HepG2 (cell line): ENCODE data around the gene DEFB129. TPM values are rescaled to one million over a fixed set of nuclear protein-coding genes. Genes with fewer than 3 reads are reported as not detected.

Source experiments
- ATAC-seq: fragments of 200-7000 bp; cut with Tn5 transposase; 3 replicates; pipeline ENCODE4 v1.9.1; 2020; ENCODE audit warnings: mild to moderate bottlenecking, moderate library complexity
- BruUV-seq: library from RNA; stranded (reverse); fragments of 400-500 nt; replicated peaks from 2 replicates; lab custom pipeline; 2021; lab: Mats Ljungman, UMichigan
- CTCF ChIA-PET: fragments of 300-600 bp; formaldehyde crosslinking; extraction: SDS; loops from one replicate; lab custom pipeline; 2021; ENCODE audit warnings: low total read pairs, inconsistent platforms, low intra/inter-chr PET ratio; lab: Yijun Ruan, JAX
- POLR2A ChIA-PET: fragments of 350-600 bp; sonication (Branson Sonifier 250); formaldehyde crosslinking; loops from one replicate; lab custom pipeline; 2020; ENCODE audit warnings: antibody characterized with exemption, inconsistent platforms; lab: Yijun Ruan, JAX
- DNase-seq: peaks from one replicate; pipeline ENCODE4 v3.0.0-alpha.2; 2015; ENCODE audit warnings: low spot score
- FAIRE-seq: peaks from 3 replicates; lab custom pipeline; 2011; peaks lifted over from hg19 to GRCh38; lab: Jason Lieb, UNC
- H2AFZ ChIP-seq: one replicate; pipeline ENCODE4 v1.6.1; 2011; ENCODE audit warnings: low read length, inconsistent platforms
- H3K27ac ChIP-seq: fragments of 300-600 bp; 3 replicates; pipeline ENCODE4 v1.8.0; 2011; ENCODE audit warnings: mixed run types, mild to moderate bottlenecking, mixed read lengths, low read length, inconsistent platforms; ENCODE audit not compliant: insufficient read depth; ENCODE audit errors: extremely low read length
- H3K27me3 ChIP-seq, 2 experiments: fragments of 200-600 bp in 1 of 2; 2 replicates in 1 of 2; 3 replicates in 1 of 2; pipeline versions ENCODE4 v1.6.0 to v1.8.0; 2011; ENCODE audit warnings: low read length in 2 of 2, mild to moderate bottlenecking in 2 of 2, moderate library complexity in 2 of 2, inconsistent platforms in 1 of 2; ENCODE audit not compliant: insufficient read depth in 2 of 2, control insufficient read depth in 1 of 2
- H3K36me3 ChIP-seq, 2 experiments: fragments of 200-600 bp in 1 of 2; replicated peaks in 1 of 2; 2 replicates in 1 of 2; 3 replicates in 1 of 2; pipeline versions ENCODE4 v1.5.1 to v1.8.0; 2011; ENCODE audit warnings: low read length in 2 of 2, inconsistent platforms in 1 of 2; ENCODE audit not compliant: insufficient read depth in 2 of 2, control insufficient read depth in 1 of 2
- H3K4me1 ChIP-seq: 2 replicates; pipeline ENCODE4 v1.5.1; 2012; ENCODE audit warnings: low read length, inconsistent platforms; ENCODE audit not compliant: insufficient read depth
- H3K4me2 ChIP-seq: 2 replicates; pipeline ENCODE4 v1.6.0; 2011; ENCODE audit warnings: low read depth, low read length, inconsistent platforms
- H3K4me3 ChIP-seq, 3 experiments: fragments of 200-600 bp in 1 of 3; sonication (generic), shearing (Covaris generic) in 1 of 3; replicated peaks in 1 of 3; 2 replicates each; pipeline ENCODE4 v1.5.1; 2011 to 2016; ENCODE audit warnings: low read length in 3 of 3, inconsistent platforms in 2 of 3, low read depth in 2 of 3, mild to moderate bottlenecking in 2 of 3, control low read depth in 1 of 3, mixed read lengths in 1 of 3; ENCODE audit not compliant: insufficient read depth in 1 of 3
- H3K79me2 ChIP-seq: one replicate; pipeline ENCODE4 v1.6.1; 2011; ENCODE audit warnings: low read length, inconsistent platforms; ENCODE audit not compliant: insufficient read depth
- H3K9ac ChIP-seq: 2 replicates; pipeline ENCODE4 v1.6.0; 2011; ENCODE audit warnings: mild to moderate bottlenecking, low read depth, low read length, inconsistent platforms; ENCODE audit not compliant: insufficient read depth
- H3K9me3 ChIP-seq: 2 replicates; pipeline ENCODE4 v1.5.1; 2012; ENCODE audit warnings: mild to moderate bottlenecking, low read length
- H4K20me1 ChIP-seq: 2 replicates; pipeline ENCODE4 v1.6.0; 2011; ENCODE audit warnings: inconsistent platforms, mild to moderate bottlenecking, low read length, moderate library complexity; ENCODE audit not compliant: insufficient read depth
- EEA1 ChIP-seq: sonication (generic); formaldehyde crosslinking; IDR thresholded peaks from 2 replicates; pipeline ENCODE4 v1.5.1; 2020; ENCODE audit warnings: mild to moderate bottlenecking, missing genetic modification reagents, borderline replicate concordance
- ELF3 ChIP-seq: IDR thresholded peaks from 2 replicates; pipeline ENCODE4 v1.6.1; 2016; ENCODE audit warnings: missing genetic modification reagents, missing compliant biosample characterization
- ELK4 ChIP-seq: sonication (generic); formaldehyde crosslinking; IDR thresholded peaks from 2 replicates; pipeline ENCODE4 v1.9.0; 2021; ENCODE audit warnings: missing genetic modification reagents, borderline replicate concordance
- HNRNPH1 ChIP-seq: fragments of 200-400 bp; formaldehyde crosslinking; optimal IDR thresholded peaks from 2 replicates; pipeline ENCODE3; 2017; ENCODE audit warnings: mild to moderate bottlenecking, low read depth, low read length
- MNT ChIP-seq: fragments of 450-650 bp; IDR thresholded peaks from 2 replicates; pipeline ENCODE4 v1.6.1; 2016
- PAWR ChIP-seq: sonication (generic); formaldehyde crosslinking; IDR thresholded peaks from 2 replicates; pipeline ENCODE4 v1.4.0; 2020; ENCODE audit warnings: missing genetic modification reagents, mild to moderate bottlenecking, borderline replicate concordance
- POLR2AphosphoS2 ChIP-seq: IDR thresholded peaks from 2 replicates; pipeline ENCODE4 v1.6.1; 2011; ENCODE audit warnings: low read depth, low read length, improper control_type of control experiment
- SRF ChIP-seq: IDR thresholded peaks from 2 replicates; pipeline ENCODE4 v1.6.1; 2011; ENCODE audit warnings: mild to moderate bottlenecking, low read depth, low read length, moderate library complexity
- ZFAT ChIP-seq: sonication (generic); formaldehyde crosslinking; conservative IDR thresholded peaks from 2 replicates; pipeline ENCODE4 v1.8.1; 2023; ENCODE audit warnings: missing genetic modification reagents, inconsistent platforms
- ZMYM3 ChIP-seq: sonication (generic); formaldehyde crosslinking; IDR thresholded peaks from 2 replicates; pipeline ENCODE4 v1.5.1; 2020; ENCODE audit warnings: mild to moderate bottlenecking, missing genetic modification reagents
- ZNF326 ChIP-seq: sonication (generic); formaldehyde crosslinking; IDR thresholded peaks from 2 replicates; pipeline ENCODE4 v1.4.0; 2020; ENCODE audit warnings: missing genetic modification reagents, borderline replicate concordance
- ZNF432 ChIP-seq: sonication (generic); formaldehyde crosslinking; IDR thresholded peaks from 2 replicates; pipeline ENCODE4 v1.5.0; 2020; ENCODE audit warnings: missing genetic modification reagents, mild to moderate bottlenecking, borderline replicate concordance
- ZNF598 ChIP-seq: sonication (generic); formaldehyde crosslinking; IDR thresholded peaks from 2 replicates; pipeline ENCODE4 v1.5.1; 2020; ENCODE audit warnings: mild to moderate bottlenecking, missing genetic modification reagents, borderline replicate concordance
- ZZZ3 ChIP-seq: sonication (generic); formaldehyde crosslinking; IDR thresholded peaks from 2 replicates; pipeline ENCODE4 v1.4.0; 2020; ENCODE audit warnings: missing genetic modification reagents, mild to moderate bottlenecking, borderline replicate concordance
- WGBS: methylation state at CpG from one replicate; pipeline ENCODE4 v1.1.6; 2017; ENCODE audit warnings: low lambda C conversion rate; 5-methylcytosine and 5-hydroxymethylcytosine counted together
- in situ Hi-C: cut with HindIII; loops from 2 replicates; pipeline ENCODE4 v1.10.0; 2017; ENCODE audit warnings: low pct_unique_long_range_greater_than_20kb; ENCODE audit not compliant: extremely low pct_ligation_motif_present
- intact Hi-C: fragments of 100-400 bp; cut with micrococcal nuclease; formaldehyde crosslinking; loops from one replicate; pipeline ENCODE4 v1.10.0; 2022; ENCODE audit not compliant: unreplicated experiment
- polyA plus RNA-seq, 8 experiments: library from polyadenylated mRNA; depleted of rRNA in 3 of 8; stranded (reverse) in 7 of 8; unstranded in 1 of 8; fragments of >200 nt; fragmentation: Illumina TruSeq in 4 of 8; extraction: Trizol in 4 of 8; gene quantifications; 2 replicates each; pipeline versions ENCODE4 v1.2.1 to v1.2.3, GENCODE V29; 2011 to 2016; ENCODE audit warnings: low read depth in 4 of 8, missing spikeins in 1 of 8, mixed read lengths in 1 of 8; ENCODE audit not compliant: insufficient read depth in 1 of 8
- total RNA-seq, 5 experiments: library from RNA; depleted of rRNA; stranded (reverse); fragments of >200 nt; fragmentation: Illumina TruSeq; extraction: Trizol; gene quantifications; 2 replicates each; pipeline ENCODE4 v1.2.3, GENCODE V29; 2016; ENCODE audit warnings: low read depth in 1 of 5
- TF ChIP-seq, protein P1 (sequence below): sonication (generic); formaldehyde crosslinking; IDR thresholded peaks from 2 replicates; pipeline ENCODE4 v1.9.0; 2022; ENCODE audit warnings: missing genetic modification reagents, mild to moderate bottlenecking, borderline replicate concordance
- TF ChIP-seq, protein P2 (sequence below): IDR thresholded peaks from 2 replicates; pipeline ENCODE4 v1.6.1; 2016

DEFB129 gene
- total and polyA plus RNA-seq, 2 of the 13 experiments (the other 11 are each of a cell fraction or from before 2014, with no cell fraction given): not detected

DNA sequence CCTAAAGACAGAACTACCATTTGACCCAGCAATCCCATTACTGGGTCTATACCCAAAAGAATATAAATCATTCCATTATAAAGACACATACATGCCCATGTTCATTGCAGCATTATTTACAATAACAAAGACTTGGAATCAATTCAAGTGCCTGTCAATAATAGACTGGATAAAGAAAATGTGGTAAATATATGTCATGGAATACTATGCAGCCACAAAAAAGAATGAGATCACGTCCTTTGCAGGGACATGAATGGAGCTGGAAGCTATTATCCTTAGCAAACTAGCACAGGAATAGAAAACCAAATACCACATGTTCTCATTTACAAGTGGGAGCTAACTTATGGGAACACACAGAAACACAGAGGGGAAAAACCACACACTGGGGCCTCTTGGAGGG is 28.8 kb upstream of the DEFB129 start:
- H3K79me2 ChIP-seq: no peaks in the 10 kb centered on the region
- H4K20me1 ChIP-seq: no peaks in the 10 kb centered on the region
- DNase-seq: no peak
- BruUV-seq: no TSS peak
- 6% methylated on average over 1 of the region's 1 CpG for WGBS
- H3K9me3 ChIP-seq: no peaks in the 10 kb centered on the region
- no peak for FAIRE-seq
- no peak overlapping the region for H3K4me2 ChIP-seq
- TF ChIP-seq ZMYM3 (CRISPR knock-in tag): no peak
- TF ChIP-seq HNRNPH1: no peak
- no peak for TF ChIP-seq PAWR
- no peak for TF ChIP-seq ZNF326 (CRISPR knock-in tag)
- no peak for TF ChIP-seq ELF3 (CRISPR knock-in tag)
- TF ChIP-seq, protein P1, sequence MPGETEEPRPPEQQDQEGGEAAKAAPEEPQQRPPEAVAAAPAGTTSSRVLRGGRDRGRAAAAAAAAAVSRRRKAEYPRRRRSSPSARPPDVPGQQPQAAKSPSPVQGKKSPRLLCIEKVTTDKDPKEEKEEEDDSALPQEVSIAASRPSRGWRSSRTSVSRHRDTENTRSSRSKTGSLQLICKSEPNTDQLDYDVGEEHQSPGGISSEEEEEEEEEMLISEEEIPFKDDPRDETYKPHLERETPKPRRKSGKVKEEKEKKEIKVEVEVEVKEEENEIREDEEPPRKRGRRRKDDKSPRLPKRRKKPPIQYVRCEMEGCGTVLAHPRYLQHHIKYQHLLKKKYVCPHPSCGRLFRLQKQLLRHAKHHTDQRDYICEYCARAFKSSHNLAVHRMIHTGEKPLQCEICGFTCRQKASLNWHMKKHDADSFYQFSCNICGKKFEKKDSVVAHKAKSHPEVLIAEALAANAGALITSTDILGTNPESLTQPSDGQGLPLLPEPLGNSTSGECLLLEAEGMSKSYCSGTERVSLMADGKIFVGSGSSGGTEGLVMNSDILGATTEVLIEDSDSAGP (CRISPR knock-in tag): no peak
- no peak for TF ChIP-seq ZZZ3 (CRISPR knock-in tag)
- no peak for TF ChIP-seq EEA1
- TF ChIP-seq, protein P2, sequence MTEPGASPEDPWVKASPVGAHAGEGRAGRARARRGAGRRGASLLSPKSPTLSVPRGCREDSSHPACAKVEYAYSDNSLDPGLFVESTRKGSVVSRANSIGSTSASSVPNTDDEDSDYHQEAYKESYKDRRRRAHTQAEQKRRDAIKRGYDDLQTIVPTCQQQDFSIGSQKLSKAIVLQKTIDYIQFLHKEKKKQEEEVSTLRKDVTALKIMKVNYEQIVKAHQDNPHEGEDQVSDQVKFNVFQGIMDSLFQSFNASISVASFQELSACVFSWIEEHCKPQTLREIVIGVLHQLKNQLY (CRISPR knock-in tag): no peak
- no peak for TF ChIP-seq ZFAT (CRISPR knock-in tag)
- no peak for TF ChIP-seq SRF
- no peak for TF ChIP-seq ZNF598 (CRISPR knock-in tag)
- TF ChIP-seq POLR2AphosphoS2: no peak
- TF ChIP-seq ZNF432 (CRISPR knock-in tag): no peak
- TF ChIP-seq ELK4 (CRISPR knock-in tag): no peak
- TF ChIP-seq MNT: no peak
- no peaks in the 10 kb centered on the region for H3K36me3 ChIP-seq
- CTCF ChIA-PET: no interaction called here
- no peaks in the 10 kb centered on the region for H3K4me1 ChIP-seq
- intact Hi-C loops: no loop called here
- H3K27ac ChIP-seq: no peak overlapping the region
- no peak overlapping the region for H2AFZ ChIP-seq
- no peak for ATAC-seq
- no peak overlapping the region for H3K4me3 ChIP-seq
- peaks cover 1 to 11% of the 10 kb centered on the region in 2 experiments; a peak in 2 of 5 replicates for H3K27me3 ChIP-seq
- H3K9ac ChIP-seq: no peak overlapping the region
- POLR2A ChIA-PET: no interaction called here
- in situ Hi-C loops: no loop called here
